ENCODE data around the gene GTPBP3.
A peak's percentile ranks its signal among the peaks of the same experiment; 100 is the strongest.
"Not testable (repeated sequence)": the region's sequence is repeated elsewhere in the genome, so short reads cannot be mapped to it uniquely, and the experiment has no call there.

The GTPBP3 gene

GRCh38 chr19:17359905-17360800 is 22.8 kb downstream of the GTPBP3 start:
- no peak for DNase-seq
- intact Hi-C loops (cut with DNase I), result no loop called here

- intact Hi-C loops (cut with DNase I); DNase-seq: not testable (repeated sequence)
Observed at GRCh38 chr19:17363852-17364605, 26.7 kb downstream of the GTPBP3 start.

GRCh38 chr19:17365361-17365760 is 28.0 kb downstream of the GTPBP3 start:
- no peak for DNase-seq

GRCh38 chr19:17370026-17370587 is 32.8 kb downstream of the GTPBP3 start:
- peak in 2 of 42 donors; percentile 20 to 46 for DNase-seq
- intact Hi-C loops (cut with DNase I), result no loop called here

More at GRCh38 chr19:17365361-17365760, 28.0 kb downstream of the GTPBP3 start:
- intact Hi-C loops (cut with DNase I), result no loop called here

- DNase-seq, result peak in 2 of 42 donors; percentile 16 to 24
- intact Hi-C loops (cut with DNase I), result no loop called here
Observed at GRCh38 chr19:17376935-17377600, 39.7 kb downstream of the GTPBP3 start, which contains the start of gene PLVAP. Gene PLVAP, minus strand, starts transcription at chr19:17377342. Its CDS starts 54 bp downstream, at chr19:17377288.

- intact Hi-C loops (cut with DNase I), result no loop called here
- DNase-seq, result no peak
Observed at GRCh38 chr19:17378271-17378670, 40.9 kb downstream of the GTPBP3 start.

- intact Hi-C loops (cut with DNase I), result no loop called here
- no peak for DNase-seq
Observed at GRCh38 chr19:17379221-17379631, 41.9 kb downstream of the GTPBP3 start.

GRCh38 chr19:17380426-17381138 is 43.2 kb downstream of the GTPBP3 start:
- intact Hi-C loops (cut with DNase I), result no loop called here
- DNase-seq, result no peak

GRCh38 chr19:17385878-17386611 is 48.7 kb downstream of the GTPBP3 start:
- DNase-seq, result peak in 38 of 42 donors; percentile 14 to 73 (median 45)
- intact Hi-C loops (cut with DNase I), result loop anchor here (5.0 kb wide), 1 partner anchor 39 kb away; no protein-coding TSS in a partner anchor

- no peak for DNase-seq
- intact Hi-C loops (cut with DNase I), result loop anchor here (5.0 kb wide), 1 partner anchor 42 kb away; no protein-coding TSS in a partner anchor
Observed at GRCh38 chr19:17389288-17389687, 51.9 kb downstream of the GTPBP3 start.

- no peak for DNase-seq
- intact Hi-C loops (cut with DNase I), result loop anchor here (5.0 kb wide), 1 partner anchor 43 kb away; no protein-coding TSS in a partner anchor
Observed at GRCh38 chr19:17389957-17390664, 52.8 kb downstream of the GTPBP3 start.

- peak; percentile 67 to 91 (median 85) for DNase-seq
- intact Hi-C loops (cut with DNase I), result no loop called here
Observed at GRCh38 chr19:17390665-17391370, 53.5 kb downstream of the GTPBP3 start.

- DNase-seq, result peak in 6 of 42 donors; percentile 13 to 40 (median 22)
- intact Hi-C loops (cut with DNase I), result no loop called here
Observed at GRCh38 chr19:17391371-17392151, 54.2 kb downstream of the GTPBP3 start.
